KOPT-K1 (cell line): ENCODE data around the gene CEP131.
"Not testable (repeated sequence)": the region's sequence is repeated elsewhere in the genome, so short reads cannot be mapped to it uniquely, and the experiment has no call there.

Experiments used
- H3K27ac ChIP-seq: fragments of 200-600 bp; sonication (generic); 2 replicates; pipeline ENCODE4 v1.5.1; 2016; ENCODE audit warnings: antibody characterized with exemption, mild to moderate bottlenecking, low read depth, low read length; ENCODE audit not compliant: poor library complexity, severe bottlenecking
- H3K36me3 ChIP-seq: fragments of 200-600 bp; sonication (generic); 2 replicates; pipeline ENCODE4 v1.5.1; 2017; ENCODE audit warnings: antibody characterized with exemption, mild to moderate bottlenecking, low read length, moderate library complexity; ENCODE audit not compliant: insufficient read depth
- H3K9me3 ChIP-seq: fragments of 200-600 bp; sonication (generic); 2 replicates; pipeline ENCODE4 v1.5.1; 2017; ENCODE audit warnings: antibody characterized with exemption, low read length, mild to moderate bottlenecking; ENCODE audit not compliant: insufficient read depth, poor library complexity, severe bottlenecking

The CEP131 gene

GRCh38 chr17:81160747-81161453 is 61.9 kb downstream of the CEP131 start:
- Histone ChIP-seq H3K27ac (no peak overlapping the region), H3K9me3 (no peaks in the 10 kb centered on the region)

GRCh38 chr17:81160306-81160705 is 62.5 kb downstream of the CEP131 start:
- Histone ChIP-seq H3K9me3 (no peaks in the 10 kb centered on the region), H3K36me3 (no peaks in the 10 kb centered on the region), H3K27ac (no peak overlapping the region)

More at GRCh38 chr17:81160747-81161453, 61.9 kb downstream of the CEP131 start:
- H3K36me3 ChIP-seq: no peaks in the 10 kb centered on the region

GRCh38 chr17:81159611-81160265 is 63.0 kb downstream of the CEP131 start:
- no peak overlapping the region for H3K27ac ChIP-seq
- H3K9me3 ChIP-seq: no peaks in the 10 kb centered on the region
- no peaks in the 10 kb centered on the region for H3K36me3 ChIP-seq

GRCh38 chr17:81158688-81159590 is 63.8 kb downstream of the CEP131 start:
- no peak overlapping the region for H3K27ac ChIP-seq
- no peaks in the 10 kb centered on the region for H3K36me3 ChIP-seq
- no peaks in the 10 kb centered on the region for H3K9me3 ChIP-seq

GRCh38 chr17:81157848-81158687 is 64.7 kb downstream of the CEP131 start:
- H3K27ac ChIP-seq: no peak overlapping the region
- H3K9me3 ChIP-seq: no peaks in the 10 kb centered on the region
- no peaks in the 10 kb centered on the region for H3K36me3 ChIP-seq

GRCh38 chr17:81156866-81157805 is 65.6 kb downstream of the CEP131 start:
- Histone ChIP-seq H3K9me3 (no peaks in the 10 kb centered on the region), H3K36me3 (no peaks in the 10 kb centered on the region), H3K27ac (no peak overlapping the region)

- no peaks in the 10 kb centered on the region for H3K36me3 ChIP-seq
- no peak overlapping the region for H3K27ac ChIP-seq
- H3K9me3 ChIP-seq: no peaks in the 10 kb centered on the region
These were observed 67.8 kb downstream of the CEP131 start for GRCh38 chr17:81154961-81155360.

GRCh38 chr17:81154016-81154415 is 68.7 kb downstream of the CEP131 start:
- not testable (repeated sequence) for H3K27ac ChIP-seq, H3K36me3 ChIP-seq

GRCh38 chr17:81153340-81153803 is 69.4 kb downstream of the CEP131 start:
- no peak overlapping the region for H3K27ac ChIP-seq

More at GRCh38 chr17:81154016-81154415, 68.7 kb downstream of the CEP131 start:
- H3K9me3 ChIP-seq: not testable (repeated sequence)

GRCh38 chr17:81152288-81152828 is 70.4 kb downstream of the CEP131 start:
- H3K27ac ChIP-seq: no peak overlapping the region
- no peaks in the 10 kb centered on the region for H3K9me3 ChIP-seq
- H3K36me3 ChIP-seq: no peaks in the 10 kb centered on the region

More at GRCh38 chr17:81153340-81153803, 69.4 kb downstream of the CEP131 start:
- H3K9me3 ChIP-seq: no peaks in the 10 kb centered on the region
- H3K36me3 ChIP-seq: no peaks in the 10 kb centered on the region

- H3K9me3 ChIP-seq: no peaks in the 10 kb centered on the region
- no peak overlapping the region for H3K27ac ChIP-seq
- no peaks in the 10 kb centered on the region for H3K36me3 ChIP-seq
These were observed 71.5 kb downstream of the CEP131 start for GRCh38 chr17:81151278-81151677.

- no peak overlapping the region for H3K27ac ChIP-seq
These were observed 72.2 kb downstream of the CEP131 start for GRCh38 chr17:81150377-81151077.

More at GRCh38 chr17:81150377-81151077, 72.2 kb downstream of the CEP131 start:
- H3K9me3 ChIP-seq: no peaks in the 10 kb centered on the region
- no peaks in the 10 kb centered on the region for H3K36me3 ChIP-seq
